ENCODE results near the gene ALK.

- TF ChIP-seq CTCF (conservative IDR thresholded peaks at IDR 0.05; ENCODE audit: low read depth, low read length) (no peak), EZH2 (IDR thresholded peaks at IDR 0.05; ENCODE audit: borderline replicate concordance, low read depth, low read length, poor library complexity, severe bottlenecking) (no peak)
Measured at GRCh38 chr2:29164091-29164846, 757.1 kb downstream of the ALK start.

Data from A673 (cell line).